Measurements from ENCODE around the gene MRPL50.

- TF ChIP-seq CTCF (IDR thresholded peaks at IDR 0.05) (no peak), POLR2A (IDR thresholded peaks at IDR 0.05) (no peak)
These were observed 30.5 kb upstream of the MRPL50 start for GRCh38 chr9:101428909-101429308.

Data from right lobe of liver (tissue), 4 donors.